Measurements from ENCODE around the gene MAP9. TPM values are rescaled to one million over a fixed set of nuclear protein-coding genes. Genes with fewer than 3 reads are reported as not detected.

Gene MAP9
- polyA plus RNA-seq, 1 of the 3 experiments (the other 2 are of a cell fraction) = 4.1 TPM

GRCh38 chr4:155321006-155321405 lies 55.8 kb downstream of the MAP9 start:
- ChIA-PET CTCF (interaction anchor here (0.7 to 2.2 kb wide), 3 partner anchors 13 to 34 kb away, joined by 3 to 5 read pairs (median 3); no protein-coding TSS in a partner anchor), POLR2A (no interaction called here)
- DNase-seq = no peak
- Histone ChIP-seq H3K9me2 (no peaks in the 10 kb centered on the region), H3K4me2 (no peak overlapping the region), H3K27me3 (ENCODE audit: insufficient read depth) (no peaks in the 10 kb centered on the region; the same call in 1 of the 2 replicates), H3K4me1 (ENCODE audit: control insufficient read depth in 1 of 2, insufficient read depth in 2 of 2, low read depth in 1 of 2, low read length in 1 of 2) (peaks cover 0 to 8% of the 10 kb centered on the region in 2 experiments; a peak in 2 of 4 replicates), H4K20me1 (ENCODE audit: insufficient read depth) (no peaks in the 10 kb centered on the region), H3K79me2 (ENCODE audit: insufficient read depth) (no peaks in the 10 kb centered on the region), H3K9ac (no peak overlapping the region), H3K4me3 (ENCODE audit: low read depth in 2 of 2, low read length in 1 of 2) (no peak overlapping the region), H2AFZ (ENCODE audit: low read depth) (no peak overlapping the region), H3F3A (replicated peaks; ENCODE audit: insufficient read depth) (no peaks in the 10 kb centered on the region), H3K9me3 (no peaks in the 10 kb centered on the region), H3K36me3 (replicated peaks in 1 of 2; ENCODE audit: control insufficient read depth in 1 of 2, insufficient read depth in 2 of 2, low read length in 1 of 2) (no peaks in the 10 kb centered on the region), H3K27ac (ENCODE audit: low read depth in 2 of 2, low read length in 1 of 2) (no peak overlapping the region)
- no peak for TF ChIP-seq RXRA (IDR thresholded peaks at IDR 0.05; ENCODE audit: borderline replicate concordance, low read depth)
- no peak for TF ChIP-seq SMC3 (IDR thresholded peaks at IDR 0.05; ENCODE audit: low read depth, low read length)
- no peak for TF ChIP-seq RAD21 (IDR thresholded peaks at IDR 0.05; ENCODE audit: low read length)
- no peak for TF ChIP-seq FOSL2 (IDR thresholded peaks at IDR 0.05; ENCODE audit: borderline replicate concordance, low read depth)

DNA sequence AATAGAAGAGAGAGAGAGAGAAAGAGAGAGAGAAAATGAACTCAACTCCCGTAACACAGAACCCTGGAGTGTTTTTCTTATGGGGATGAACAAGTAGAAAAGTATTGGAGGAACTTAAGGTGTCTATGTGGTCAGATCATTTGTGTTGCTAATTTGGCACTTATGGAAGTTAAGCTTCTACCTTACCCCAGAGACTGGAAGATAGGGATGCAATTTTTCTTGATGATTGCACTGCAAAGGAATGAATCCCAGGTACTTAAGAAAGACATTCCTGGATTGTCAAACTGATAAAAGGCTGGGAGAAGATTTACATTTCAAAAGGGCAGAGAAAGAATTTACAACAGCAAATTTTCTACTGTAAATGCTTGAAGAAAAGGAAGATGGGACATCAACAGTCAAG lies 57.2 kb downstream of the MAP9 start:
- Histone ChIP-seq H3K27me3 (ENCODE audit: insufficient read depth) (no peaks in the 10 kb centered on the region; the same call in 1 of the 2 replicates), H3K9me3 (no peaks in the 10 kb centered on the region), H3K9ac (no peak overlapping the region), H3K36me3 (replicated peaks in 1 of 2; ENCODE audit: control insufficient read depth in 1 of 2, insufficient read depth in 2 of 2, low read length in 1 of 2) (no peaks in the 10 kb centered on the region), H3K79me2 (ENCODE audit: insufficient read depth) (no peaks in the 10 kb centered on the region), H3F3A (replicated peaks; ENCODE audit: insufficient read depth) (no peaks in the 10 kb centered on the region), H3K4me3 (ENCODE audit: low read depth in 2 of 2, low read length in 1 of 2) (no peak overlapping the region), H4K20me1 (ENCODE audit: insufficient read depth) (no peaks in the 10 kb centered on the region), H3K4me1 (ENCODE audit: control insufficient read depth in 1 of 2, insufficient read depth in 2 of 2, low read depth in 1 of 2, low read length in 1 of 2) (peaks cover 0 to 8% of the 10 kb centered on the region in 2 experiments; a peak in 2 of 4 replicates), H2AFZ (ENCODE audit: low read depth) (no peak overlapping the region), H3K9me2 (no peaks in the 10 kb centered on the region), H3K4me2 (no peak overlapping the region), H3K27ac (ENCODE audit: low read depth in 2 of 2, low read length in 1 of 2) (no peak overlapping the region)
- WGBS (ENCODE audit: low lambda C conversion rate) = 32% methylated on average over 1 of the region's 1 CpG
- POLR2A ChIA-PET = no interaction called here
- CTCF ChIA-PET = interaction anchor here (1.1 to 2.2 kb wide), 3 partner anchors 17 to 338 kb away, joined by 4 to 5 read pairs (median 4); no protein-coding TSS in a partner anchor
- TF ChIP-seq REST (IDR thresholded peaks at IDR 0.05; ENCODE audit: low read depth, low read length) (no peak), RCOR1 (IDR thresholded peaks at IDR 0.05; ENCODE audit: low read length) (no peak), MXI1 (IDR thresholded peaks at IDR 0.05; ENCODE audit: low read depth, low read length) (no peak), YY1 (IDR thresholded peaks at IDR 0.05; ENCODE audit: low read depth) (no peak), SIN3A (IDR thresholded peaks at IDR 0.05; ENCODE audit: borderline replicate concordance, low read depth, low read length) (no peak), SMC3 (IDR thresholded peaks at IDR 0.05; ENCODE audit: low read depth, low read length) (no peak), TAF1 (IDR thresholded peaks at IDR 0.05; ENCODE audit: borderline replicate concordance, low read depth, low read length) (no peak), TCF12 (IDR thresholded peaks at IDR 0.05) (no peak), TEAD4 (IDR thresholded peaks at IDR 0.05; ENCODE audit: borderline replicate concordance, insufficient read depth) (no peak), EP300 (IDR thresholded peaks at IDR 0.05; ENCODE audit: borderline replicate concordance in 1 of 2, low read depth in 1 of 2, low read length in 1 of 2) (no peak), FOXJ3 (CRISPR knock-in tag; IDR thresholded peaks at IDR 0.05) (no peak), ELF1 (IDR thresholded peaks at IDR 0.05) (no peak), RAD21 (IDR thresholded peaks at IDR 0.05; ENCODE audit: low read length) (no peak), FOSL2 (IDR thresholded peaks at IDR 0.05; ENCODE audit: borderline replicate concordance, low read depth) (no peak), NFIC (IDR thresholded peaks at IDR 0.05; ENCODE audit: borderline replicate concordance) (no peak), IRF3 (IDR thresholded peaks at IDR 0.05; ENCODE audit: low read depth, low read length) (no peak)
- TF ChIP-seq, protein P1, sequence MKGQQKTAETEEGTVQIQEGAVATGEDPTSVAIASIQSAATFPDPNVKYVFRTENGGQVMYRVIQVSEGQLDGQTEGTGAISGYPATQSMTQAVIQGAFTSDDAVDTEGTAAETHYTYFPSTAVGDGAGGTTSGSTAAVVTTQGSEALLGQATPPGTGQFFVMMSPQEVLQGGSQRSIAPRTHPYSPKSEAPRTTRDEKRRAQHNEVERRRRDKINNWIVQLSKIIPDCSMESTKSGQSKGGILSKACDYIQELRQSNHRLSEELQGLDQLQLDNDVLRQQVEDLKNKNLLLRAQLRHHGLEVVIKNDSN (IDR thresholded peaks at IDR 0.05; ENCODE audit: borderline replicate concordance, low read depth) = no peak
- TF ChIP-seq, protein P2, sequence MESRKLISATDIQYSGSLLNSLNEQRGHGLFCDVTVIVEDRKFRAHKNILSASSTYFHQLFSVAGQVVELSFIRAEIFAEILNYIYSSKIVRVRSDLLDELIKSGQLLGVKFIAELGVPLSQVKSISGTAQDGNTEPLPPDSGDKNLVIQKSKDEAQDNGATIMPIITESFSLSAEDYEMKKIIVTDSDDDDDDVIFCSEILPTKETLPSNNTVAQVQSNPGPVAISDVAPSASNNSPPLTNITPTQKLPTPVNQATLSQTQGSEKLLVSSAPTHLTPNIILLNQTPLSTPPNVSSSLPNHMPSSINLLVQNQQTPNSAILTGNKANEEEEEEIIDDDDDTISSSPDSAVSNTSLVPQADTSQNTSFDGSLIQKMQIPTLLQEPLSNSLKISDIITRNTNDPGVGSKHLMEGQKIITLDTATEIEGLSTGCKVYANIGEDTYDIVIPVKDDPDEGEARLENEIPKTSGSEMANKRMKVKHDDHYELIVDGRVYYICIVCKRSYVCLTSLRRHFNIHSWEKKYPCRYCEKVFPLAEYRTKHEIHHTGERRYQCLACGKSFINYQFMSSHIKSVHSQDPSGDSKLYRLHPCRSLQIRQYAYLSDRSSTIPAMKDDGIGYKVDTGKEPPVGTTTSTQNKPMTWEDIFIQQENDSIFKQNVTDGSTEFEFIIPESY (IDR thresholded peaks at IDR 0.05; ENCODE audit: borderline replicate concordance, low read depth) = no peak
- no peak for DNase-seq
